ENCODE data around the gene UQCRC1. TPM values are rescaled to one million over a fixed set of nuclear protein-coding genes. Genes with fewer than 3 reads are reported as not detected.
"Not testable (repeated sequence)": the region's sequence is repeated elsewhere in the genome, so short reads cannot be mapped to it uniquely, and the experiment has no call there.

UQCRC1 gene
- total RNA-seq, 4 donors from 2014 or later, result 195 to 346 (median 302) TPM

- no peak for TF ChIP-seq POLR2A (IDR thresholded peaks at IDR 0.05)
- no peak for TF ChIP-seq CTCF (IDR thresholded peaks at IDR 0.05)
- no peak for TF ChIP-seq EP300 (IDR thresholded peaks at IDR 0.05)
- no peak for TF ChIP-seq POLR2AphosphoS5 (IDR thresholded peaks at IDR 0.05)
- Histone ChIP-seq H3K4me3 (no peak overlapping the region), H3K27ac (no peak overlapping the region), H3K27me3 (no peaks in the 10 kb centered on the region), H3K4me1 (peaks cover 0 to 50% (median 12%) of the 10 kb centered on the region in 3 donors), H3K36me3 (no peaks in the 10 kb centered on the region), H3K9me3 (no peaks in the 10 kb centered on the region)
- no peak for ATAC-seq
- 85 to 93% methylated on average over 4 to 7 of the region's 10 CpGs for WGBS, 2 donors (ENCODE audit: low coverage in 1 of 2)
Observed at GRCh38 chr3:48555231-48555948, 54.1 kb downstream of the UQCRC1 start.

DNA sequence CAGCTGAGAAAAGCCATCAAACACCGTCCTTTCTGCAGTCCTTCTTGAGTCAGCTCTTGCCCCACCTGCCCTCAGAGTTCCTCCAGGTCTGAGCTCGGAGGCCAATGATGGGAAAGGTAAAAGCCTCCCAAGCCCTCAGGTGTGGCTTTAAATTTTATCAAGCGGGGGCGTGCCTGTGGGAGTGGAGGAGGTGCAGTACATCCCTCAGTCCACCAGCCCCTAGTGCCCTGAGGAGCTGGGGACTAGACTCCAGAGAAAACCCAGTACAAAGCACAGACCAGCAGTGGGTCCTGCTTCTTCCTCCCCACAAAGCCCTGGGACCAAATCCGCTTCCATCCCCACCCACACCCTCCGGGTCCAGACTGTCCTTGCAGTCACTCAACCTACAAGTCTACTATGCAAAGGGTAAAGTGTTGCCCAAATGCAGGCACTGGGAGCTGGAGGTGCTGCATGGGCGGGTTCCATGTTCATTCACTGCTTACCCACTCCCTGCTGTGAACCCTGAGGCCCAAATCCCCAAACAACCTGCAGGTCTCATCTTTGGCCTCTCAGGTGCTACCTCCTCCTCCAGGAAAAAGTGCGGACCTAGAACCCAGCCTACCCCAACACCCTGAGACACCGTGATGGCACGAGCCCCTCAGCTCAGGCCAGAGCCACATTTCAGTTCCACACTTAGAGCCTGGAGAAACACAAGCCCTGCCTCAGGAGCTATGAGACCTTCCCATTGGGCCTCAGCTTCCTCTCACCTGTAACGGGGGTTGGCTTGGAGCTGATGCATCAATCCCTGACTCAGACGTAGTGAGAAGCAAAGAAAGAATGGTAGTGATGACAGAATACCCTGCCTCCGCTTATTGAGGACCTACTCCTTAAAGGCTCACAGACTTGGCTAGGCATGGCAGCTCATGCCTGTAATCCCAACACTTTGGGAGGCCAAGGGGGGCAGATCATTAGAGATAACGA is 55.3 kb downstream of the UQCRC1 start:
- no peaks in the 10 kb centered on the region for H3K27me3 ChIP-seq
- no peak overlapping the region for H3K27ac ChIP-seq
- H3K36me3 ChIP-seq, result peaks cover 0 to 8% of the 10 kb centered on the region in 2 donors
- no peak overlapping the region for H3K4me3 ChIP-seq
- no peak for TF ChIP-seq POLR2A (IDR thresholded peaks at IDR 0.05)
- TF ChIP-seq EP300 (IDR thresholded peaks at IDR 0.05), result no peak
- no peak for TF ChIP-seq POLR2AphosphoS5 (IDR thresholded peaks at IDR 0.05)
- no peak for TF ChIP-seq CTCF (IDR thresholded peaks at IDR 0.05)
- ATAC-seq, result no peak
- H3K9me3 ChIP-seq, result no peaks in the 10 kb centered on the region
- 71 to 92% methylated on average over 2 to 9 of the region's 14 CpGs for WGBS, 2 donors (ENCODE audit: low coverage in 1 of 2)
- H3K4me1 ChIP-seq, result peaks cover 0 to 41% (median 6%) of the 10 kb centered on the region in 3 donors

DNA sequence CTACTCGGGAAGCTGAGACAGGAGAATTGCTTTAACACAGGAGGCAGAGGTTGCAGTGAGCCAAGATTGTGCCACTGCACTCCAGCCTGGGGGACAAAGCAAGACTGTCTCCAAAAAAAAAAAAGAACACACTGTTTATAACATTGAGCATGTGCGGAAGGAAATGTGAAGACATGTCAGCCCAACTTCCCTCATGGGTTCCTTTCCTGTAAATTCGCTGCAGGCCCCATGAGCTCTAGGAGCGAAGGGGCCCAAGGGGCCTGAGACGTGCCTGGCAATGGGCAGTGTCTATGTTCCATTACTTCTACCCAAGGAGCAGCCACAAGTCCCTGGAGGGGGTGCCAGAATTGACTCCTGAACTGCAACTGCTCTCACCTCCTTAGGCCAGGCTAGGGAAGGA is 56.1 kb downstream of the UQCRC1 start:
- no peak for ATAC-seq
- H3K9me3 ChIP-seq, result no peaks in the 10 kb centered on the region
- H3K27ac ChIP-seq, result no peak overlapping the region
- peaks cover 0 to 8% of the 10 kb centered on the region in 2 donors for H3K36me3 ChIP-seq
- WGBS, 2 donors (ENCODE audit: low coverage in 1 of 2), result 60 to 87% methylated on average over 1 to 5 of the region's 5 CpGs
- H3K4me3 ChIP-seq, result no peak overlapping the region
- H3K27me3 ChIP-seq, result no peaks in the 10 kb centered on the region
- TF ChIP-seq POLR2A (IDR thresholded peaks at IDR 0.05), result no peak
- TF ChIP-seq CTCF (IDR thresholded peaks at IDR 0.05), result no peak
- TF ChIP-seq EP300 (IDR thresholded peaks at IDR 0.05), result no peak
- no peak for TF ChIP-seq POLR2AphosphoS5 (IDR thresholded peaks at IDR 0.05)
- peaks cover 0 to 41% (median 6%) of the 10 kb centered on the region in 3 donors for H3K4me1 ChIP-seq

GRCh38 chr3:48552111-48552951 is 57.1 kb downstream of the UQCRC1 start:
- Histone ChIP-seq H3K4me1 (peaks cover 0 to 33% (median 3%) of the 10 kb centered on the region in 3 donors), H3K36me3 (peaks cover 0 to 17% of the 10 kb centered on the region in 2 donors), H3K27ac (no peak overlapping the region), H3K9me3 (no peaks in the 10 kb centered on the region), H3K27me3 (no peaks in the 10 kb centered on the region), H3K4me3 (no peak overlapping the region)
- TF ChIP-seq POLR2A (IDR thresholded peaks at IDR 0.05), result no peak
- TF ChIP-seq CTCF (IDR thresholded peaks at IDR 0.05), result no peak
- no peak for TF ChIP-seq EP300 (IDR thresholded peaks at IDR 0.05)
- TF ChIP-seq POLR2AphosphoS5 (IDR thresholded peaks at IDR 0.05), result no peak
- 48 to 83% methylated on average over 2 to 4 of the region's 14 CpGs for WGBS, 2 donors (ENCODE audit: low coverage in 1 of 2)
- no peak for ATAC-seq

DNA sequence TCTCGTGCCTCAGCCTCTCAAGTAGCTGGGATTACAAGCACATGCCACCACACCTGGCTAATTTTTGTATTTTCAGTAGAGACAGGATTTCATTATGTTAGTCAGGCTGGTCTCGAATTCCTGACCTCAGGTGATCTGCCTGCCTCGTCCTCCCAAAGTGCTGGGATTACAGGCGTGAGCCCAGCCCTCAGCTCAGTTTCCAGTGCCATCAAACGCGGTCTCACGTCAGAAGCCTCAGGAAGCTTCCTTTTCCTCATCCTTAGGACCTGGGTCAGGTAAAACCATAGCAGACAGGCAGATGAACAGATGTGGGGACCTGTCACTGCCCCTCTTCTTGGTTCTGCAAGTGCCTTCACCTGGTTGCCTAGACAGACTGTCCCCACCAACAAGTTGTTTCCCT is 57.8 kb downstream of the UQCRC1 start:
- not testable (repeated sequence) for H3K9me3 ChIP-seq, H3K27me3 ChIP-seq, H3K27ac ChIP-seq, ATAC-seq, H3K4me3 ChIP-seq
- peaks cover 0 to 29% (median 3%) of the 10 kb centered on the region in 3 donors for H3K4me1 ChIP-seq
- peaks cover 0 to 24% of the 10 kb centered on the region in 2 donors for H3K36me3 ChIP-seq
- 98% methylated on average over 4 of the region's 7 CpGs; no CpG with 5 or more reads in 1 of the 2 donors for WGBS, 2 donors (ENCODE audit: low coverage in 1 of 2)
